Tibial nerve (tissue), 4 donors: ENCODE measurements around the gene NF2. TPM values are rescaled to one million over a fixed set of nuclear protein-coding genes. Genes with fewer than 3 reads are reported as not detected.

ENCODE experiments used
- DNase-seq, 2 donors: peaks; one replicate each; pipeline ENCODE4 v3.0.0-alpha.2; 2019; ENCODE audit warnings: low spot score in 2 of 2
- H3K27ac ChIP-seq, 4 donors: fragments of 200-600 bp; sonication (generic) in 3 of 4; one replicate each; pipeline ENCODE4 v1.5.1; 2017 to 2019; ENCODE audit warnings: mild to moderate bottlenecking in 1 of 4
- H3K27me3 ChIP-seq, 2 donors: fragments of 200-600 bp; sonication (generic) in 1 of 2; one replicate each; pipeline versions ENCODE4 v1.5.1 to v1.6.0; 2017 to 2019
- H3K36me3 ChIP-seq, 3 donors: fragments of 200-600 bp; sonication (generic); one replicate each; pipeline ENCODE4 v1.5.1; 2018 to 2019
- H3K4me1 ChIP-seq, 4 donors: fragments of 200-600 bp; sonication (generic) in 3 of 4; one replicate each; pipeline ENCODE4 v1.5.1; 2017 to 2019
- H3K4me3 ChIP-seq, 4 donors: fragments of 200-600 bp; sonication (generic) in 3 of 4; one replicate each; pipeline ENCODE4 v1.5.1; 2017 to 2019; ENCODE audit warnings: mild to moderate bottlenecking in 1 of 4, moderate library complexity in 1 of 4
- H3K9me3 ChIP-seq, 4 donors: fragments of 200-600 bp; sonication (generic) in 3 of 4; one replicate each; pipeline ENCODE4 v1.5.1; 2017 to 2019
- CTCF ChIP-seq, 5 experiments: fragments of 200-600 bp in 3 of 5; fragments of 450-650 bp in 2 of 5; sonication (generic) in 3 of 5; IDR thresholded peaks; one replicate each; pipeline ENCODE4 v1.5.1; 2016 to 2019; ENCODE audit warnings: antibody characterized with exemption in 5 of 5, mild to moderate bottlenecking in 3 of 5, moderate library complexity in 2 of 5
- EP300 ChIP-seq, 2 donors: sonication (generic); formaldehyde crosslinking; IDR thresholded peaks; one replicate each; pipeline ENCODE4 v1.6.1; 2017; ENCODE audit warnings: antibody characterized with exemption in 2 of 2, mild to moderate bottlenecking in 1 of 2
- POLR2A ChIP-seq, 2 donors: fragments of 450-650 bp; IDR thresholded peaks; one replicate each; pipeline ENCODE4 v1.6.1; 2017; ENCODE audit warnings: antibody characterized with exemption in 2 of 2, mild to moderate bottlenecking in 2 of 2, moderate library complexity in 2 of 2
- WGBS, 2 donors: methylation state at CpG; one replicate each; pipeline ENCODE4 v1.1.5; 2018; 5-methylcytosine and 5-hydroxymethylcytosine counted together
- total RNA-seq, 4 donors: library from RNA; depleted of rRNA; stranded (reverse); fragments of >200 nt; gene quantifications; one replicate each; pipeline ENCODE4 v1.1.0, GENCODE V29; 2016

Gene NF2
- total RNA-seq, 4 donors from 2014 or later = 24.9 to 39.0 (median 28.8) TPM

- no peak overlapping the region for H3K4me3 ChIP-seq
- no peak overlapping the region for H3K27ac ChIP-seq
- H3K36me3 ChIP-seq = no peaks in the 10 kb centered on the region
- H3K4me1 ChIP-seq = peaks cover 0 to 29% (median 10%) of the 10 kb centered on the region in 4 donors
- H3K9me3 ChIP-seq = no peaks in the 10 kb centered on the region
- WGBS, 2 donors = 83 to 93% methylated on average over 2 of the region's 2 CpGs
- DNase-seq = no peak
- no peak for TF ChIP-seq EP300 (IDR thresholded peaks at IDR 0.05)
- no peak for TF ChIP-seq CTCF (IDR thresholded peaks at IDR 0.05)
- TF ChIP-seq POLR2A (IDR thresholded peaks at IDR 0.05) = no peak
- H3K27me3 ChIP-seq = no peaks in the 10 kb centered on the region
Observed at GRCh38 chr22:29629903-29630516, 26.6 kb downstream of the NF2 start.

GRCh38 chr22:29630987-29631386, 27.6 kb downstream of the NF2 start:
- Histone ChIP-seq H3K4me1 (peaks cover 0 to 24% (median 10%) of the 10 kb centered on the region in 4 donors), H3K27me3 (no peaks in the 10 kb centered on the region), H3K9me3 (no peaks in the 10 kb centered on the region), H3K27ac (no peak overlapping the region), H3K36me3 (no peaks in the 10 kb centered on the region), H3K4me3 (no peak overlapping the region)
- WGBS, 2 donors = 90% methylated on average over 6 of the region's 6 CpGs
- TF ChIP-seq EP300 (IDR thresholded peaks at IDR 0.05) (no peak), CTCF (IDR thresholded peaks at IDR 0.05) (no peak), POLR2A (IDR thresholded peaks at IDR 0.05) (no peak)
- DNase-seq = no peak

GRCh38 chr22:29631725-29632124, 28.3 kb downstream of the NF2 start:
- DNase-seq = no peak
- Histone ChIP-seq H3K4me1 (peaks cover 0 to 18% (median 6%) of the 10 kb centered on the region in 4 donors), H3K9me3 (no peaks in the 10 kb centered on the region), H3K4me3 (no peak overlapping the region), H3K27ac (no peak overlapping the region), H3K36me3 (no peaks in the 10 kb centered on the region), H3K27me3 (no peaks in the 10 kb centered on the region)
- 83 to 95% methylated on average over 1 of the region's 1 CpG for WGBS, 2 donors
- TF ChIP-seq POLR2A (IDR thresholded peaks at IDR 0.05) (no peak), CTCF (IDR thresholded peaks at IDR 0.05) (no peak), EP300 (IDR thresholded peaks at IDR 0.05) (no peak)

- 88 to 90% methylated on average over 5 of the region's 5 CpGs for WGBS, 2 donors
- Histone ChIP-seq H3K9me3 (no peaks in the 10 kb centered on the region), H3K27ac (no peak overlapping the region), H3K4me1 (peaks cover 0 to 9% (median 0%) of the 10 kb centered on the region in 4 donors), H3K27me3 (no peaks in the 10 kb centered on the region), H3K4me3 (no peak overlapping the region), H3K36me3 (peaks cover 0 to 6% (median 0%) of the 10 kb centered on the region in 3 donors)
- no peak for TF ChIP-seq EP300 (IDR thresholded peaks at IDR 0.05)
- DNase-seq = no peak
Observed at GRCh38 chr22:29632672-29633071, 29.2 kb downstream of the NF2 start.

GRCh38 chr22:29633514-29634312, 30.3 kb downstream of the NF2 start:
- H3K9me3 ChIP-seq = no peaks in the 10 kb centered on the region
- H3K27me3 ChIP-seq = no peaks in the 10 kb centered on the region
- no peak overlapping the region for H3K4me3 ChIP-seq
- 57 to 59% methylated on average over 6 of the region's 6 CpGs for WGBS, 2 donors
- peaks cover 0 to 16% (median 0%) of the 10 kb centered on the region in 3 donors for H3K36me3 ChIP-seq
- TF ChIP-seq CTCF (IDR thresholded peaks at IDR 0.05) (no peak), POLR2A (IDR thresholded peaks at IDR 0.05) (no peak), EP300 (IDR thresholded peaks at IDR 0.05) (no peak)
- no peak for DNase-seq
- peaks cover 0 to 9% (median 0%) of the 10 kb centered on the region in 4 donors for H3K4me1 ChIP-seq
- H3K27ac ChIP-seq = no peak overlapping the region
